ENCODE results near the gene IL31.
"Not testable (repeated sequence)": the region's sequence is repeated elsewhere in the genome, so short reads cannot be mapped to it uniquely, and the experiment has no call there.

The IL31 gene

GRCh38 chr12:122206111-122206881 is 32.3 kb upstream of the IL31 start:
- DNase-seq (ENCODE audit: low read depth, low spot score) = no peak
- TF ChIP-seq CTCF (IDR thresholded peaks at IDR 0.05; ENCODE audit: low read depth, low read length) = no peak
- in situ Hi-C loops (cut with HindIII; ENCODE audit: low sequenced_read_pairs) = no loop called here

GRCh38 chr12:122205053-122205925 is 31.3 kb upstream of the IL31 start:
- no peak overlapping the region for H3K4me3 ChIP-seq (ENCODE audit: low read depth, low read length)
- in situ Hi-C loops (cut with HindIII; ENCODE audit: low sequenced_read_pairs) = no loop called here
- no peak for TF ChIP-seq CTCF (IDR thresholded peaks at IDR 0.05; ENCODE audit: low read depth, low read length)
- no peak for DNase-seq (ENCODE audit: low read depth, low spot score)

More at GRCh38 chr12:122206111-122206881, 32.3 kb upstream of the IL31 start:
- no peak overlapping the region for H3K4me3 ChIP-seq (ENCODE audit: low read depth, low read length)

GRCh38 chr12:122204167-122205052 is 30.4 kb upstream of the IL31 start:
- H3K4me3 ChIP-seq (ENCODE audit: low read depth, low read length) = peak overlapping the region; percentile 17
- no peak for TF ChIP-seq CTCF (IDR thresholded peaks at IDR 0.05; ENCODE audit: low read depth, low read length)
- in situ Hi-C loops (cut with HindIII; ENCODE audit: low sequenced_read_pairs) = no loop called here
- no peak for DNase-seq (ENCODE audit: low read depth, low spot score)

- DNase-seq (ENCODE audit: low read depth, low spot score) = peak; percentile 35
- H3K4me3 ChIP-seq (ENCODE audit: low read depth, low read length) = peak within 1 kb of the TSS; percentile 34
- in situ Hi-C loops (cut with HindIII; ENCODE audit: low sequenced_read_pairs) = no loop called here
- no peak for TF ChIP-seq CTCF (IDR thresholded peaks at IDR 0.05; ENCODE audit: low read depth, low read length)
Measured at GRCh38 chr12:122203301-122204166, 29.5 kb upstream of the IL31 start, which contains the start of gene B3GNT4. TSS of gene B3GNT4 (plus strand) at chr12:122203709. CDS start at chr12:122204619, 910 bp downstream.

- DNase-seq (ENCODE audit: low read depth, low spot score); in situ Hi-C loops (cut with HindIII; ENCODE audit: low sequenced_read_pairs): not testable (repeated sequence)
- H3K4me3 ChIP-seq (ENCODE audit: low read depth, low read length) = peak overlapping the region; percentile 34
Measured at GRCh38 chr12:122202811-122203210, 28.8 kb upstream of the IL31 start.

GRCh38 chr12:122202017-122202416 is 28.0 kb upstream of the IL31 start:
- no peak for DNase-seq (ENCODE audit: low read depth, low spot score)
- TF ChIP-seq CTCF (IDR thresholded peaks at IDR 0.05; ENCODE audit: low read depth, low read length) = no peak
- in situ Hi-C loops (cut with HindIII; ENCODE audit: low sequenced_read_pairs) = no loop called here
- no peak overlapping the region for H3K4me3 ChIP-seq (ENCODE audit: low read depth, low read length)
